Liver (tissue), 9 donors: ENCODE data around the gene KCNJ15. TPM values are rescaled to one million over a fixed set of nuclear protein-coding genes. Genes with fewer than 3 reads are reported as not detected.

Experiments
- DNase-seq: peaks from one replicate; pipeline ENCODE4 v3.0.0-alpha.2; 2017; ENCODE audit warnings: low spot score
- H3K27ac ChIP-seq, 2 donors: one replicate each; pipeline ENCODE4 v1.7.0; 2013; ENCODE audit warnings: inconsistent platforms in 2 of 2, low read length in 2 of 2, control low read depth in 1 of 2, low read depth in 1 of 2, mild to moderate bottlenecking in 1 of 2
- H3K27me3 ChIP-seq, 4 donors: one replicate each; pipeline versions ENCODE4 v1.6.1 to v1.7.0; 2013; ENCODE audit warnings: low read length in 3 of 4, inconsistent platforms in 1 of 4, mild to moderate bottlenecking in 1 of 4, moderate library complexity in 1 of 4; ENCODE audit not compliant: control insufficient read depth in 4 of 4, insufficient read depth in 4 of 4
- H3K36me3 ChIP-seq, 4 donors: one replicate each; pipeline versions ENCODE4 v1.6.1 to v1.7.0; 2013; ENCODE audit warnings: low read length in 3 of 4, mild to moderate bottlenecking in 3 of 4, low read depth in 1 of 4, moderate library complexity in 1 of 4; ENCODE audit not compliant: control insufficient read depth in 4 of 4, insufficient read depth in 3 of 4
- H3K4me1 ChIP-seq, 4 donors: one replicate each; pipeline versions ENCODE4 v1.6.1 to v1.7.0; 2013; ENCODE audit warnings: low read length in 3 of 4, mild to moderate bottlenecking in 3 of 4, moderate library complexity in 1 of 4; ENCODE audit not compliant: control insufficient read depth in 4 of 4, insufficient read depth in 4 of 4
- H3K4me3 ChIP-seq, 3 donors: one replicate each; pipeline versions ENCODE4 v1.6.1 to v1.7.0; 2013; ENCODE audit warnings: low read length in 3 of 3, control low read depth in 1 of 3, low read depth in 1 of 3, mild to moderate bottlenecking in 1 of 3
- H3K9ac ChIP-seq, 2 donors: one replicate each; pipeline ENCODE4 v1.7.0; 2013; ENCODE audit warnings: low read length in 2 of 2, mild to moderate bottlenecking in 2 of 2, moderate library complexity in 2 of 2, control low read depth in 1 of 2, low read depth in 1 of 2
- H3K9me3 ChIP-seq, 4 donors: one replicate each; pipeline versions ENCODE4 v1.6.1 to v1.7.0; 2013; ENCODE audit warnings: low read length in 3 of 4; ENCODE audit not compliant: control insufficient read depth in 4 of 4
- ATF3 ChIP-seq: IDR thresholded peaks from 2 replicates; pipeline ENCODE4 v1.6.1; 2016; ENCODE audit warnings: antibody characterized with exemption
- CTCF ChIP-seq: fragments of 150-350 bp; IDR thresholded peaks from 2 replicates; pipeline ENCODE4 v1.5.1; 2017; ENCODE audit warnings: improper control_type of control experiment, low read depth, low read length; ENCODE audit not compliant: missing input control
- EGR1 ChIP-seq, 2 donors: IDR thresholded peaks; 2 replicates each; pipeline ENCODE4 v1.6.1; 2016 to 2018; ENCODE audit warnings: antibody characterized with exemption in 2 of 2, low read depth in 2 of 2
- FOXA1 ChIP-seq: IDR thresholded peaks from 2 replicates; pipeline ENCODE4 v1.6.1; 2016; ENCODE audit warnings: antibody characterized with exemption
- FOXA2 ChIP-seq: IDR thresholded peaks from 2 replicates; pipeline ENCODE4 v1.6.1; 2016; ENCODE audit warnings: antibody characterized with exemption
- GABPA ChIP-seq, 2 donors: IDR thresholded peaks in 1 of 2; conservative IDR thresholded peaks in 1 of 2; 2 replicates each; pipeline ENCODE4 v1.6.1; 2016; ENCODE audit warnings: antibody characterized with exemption in 2 of 2, mild to moderate bottlenecking in 1 of 2, moderate library complexity in 1 of 2
- HNF4A ChIP-seq, 2 donors: conservative IDR thresholded peaks; 2 replicates each; pipeline ENCODE4 v1.6.1; 2016; ENCODE audit warnings: antibody characterized with exemption in 2 of 2, mild to moderate bottlenecking in 2 of 2
- HNF4G ChIP-seq: IDR thresholded peaks from 2 replicates; pipeline ENCODE4 v1.6.1; 2016; ENCODE audit warnings: antibody characterized with exemption
- JUND ChIP-seq, 2 donors: IDR thresholded peaks; 2 replicates each; pipeline ENCODE4 v1.6.1; 2016; ENCODE audit warnings: antibody characterized with exemption in 2 of 2
- MAX ChIP-seq: IDR thresholded peaks from 2 replicates; pipeline ENCODE4 v1.6.1; 2016; ENCODE audit warnings: antibody characterized with exemption
- NR2F2 ChIP-seq: IDR thresholded peaks from 2 replicates; pipeline ENCODE4 v1.6.1; 2016; ENCODE audit warnings: antibody characterized with exemption
- RAD21 ChIP-seq, 2 donors: IDR thresholded peaks; 2 replicates each; pipeline ENCODE4 v1.6.1; 2016; ENCODE audit warnings: antibody characterized with exemption in 2 of 2, mild to moderate bottlenecking in 2 of 2
- REST ChIP-seq: IDR thresholded peaks from 2 replicates; pipeline ENCODE4 v1.6.1; 2016; ENCODE audit warnings: antibody characterized with exemption, mild to moderate bottlenecking
- RXRA ChIP-seq, 2 donors: IDR thresholded peaks; 2 replicates each; pipeline ENCODE4 v1.6.1; 2017 to 2018; ENCODE audit warnings: antibody characterized with exemption in 2 of 2, mild to moderate bottlenecking in 1 of 2
- SP1 ChIP-seq: IDR thresholded peaks from 2 replicates; pipeline ENCODE4 v1.6.1; 2018; ENCODE audit warnings: antibody characterized with exemption, mild to moderate bottlenecking
- TAF1 ChIP-seq: conservative IDR thresholded peaks from 2 replicates; pipeline ENCODE4 v1.6.1; 2016; ENCODE audit warnings: antibody characterized with exemption, mild to moderate bottlenecking
- YY1 ChIP-seq: IDR thresholded peaks from 2 replicates; pipeline ENCODE4 v1.6.1; 2016; ENCODE audit warnings: antibody characterized with exemption, mild to moderate bottlenecking
- ZBTB33 ChIP-seq: IDR thresholded peaks from 2 replicates; pipeline ENCODE4 v1.6.1; 2016; ENCODE audit warnings: antibody characterized with exemption
- WGBS: extraction: QIAGEN DNeasy Blood & Tissue Kit; methylation state at CpG from one replicate; pipeline ENCODE4 v1.1.7; 2013; 5-methylcytosine and 5-hydroxymethylcytosine counted together
- polyA plus RNA-seq, 2 donors: library from polyadenylated mRNA; stranded (reverse) in 1 of 2; unstranded in 1 of 2; fragments of 200-250 nt in 1 of 2; fragments of >200 nt in 1 of 2; fragmentation: Nextera tagmentation in 1 of 2; extraction: Ambion mirVana in 1 of 2; gene quantifications; one replicate each; pipeline versions ENCODE4 v1.2.1 to v1.2.3, GENCODE V29; 2013 to 2015
- total RNA-seq, 2 donors: library from RNA; depleted of rRNA; stranded (reverse); fragments of >200 nt; gene quantifications; one replicate each; pipeline ENCODE4 v1.2.3, GENCODE V29; 2014
- donor health status: healthy.
- donor health status: healthy.
- donor health status: healthy.
- donor health status: healthy.
- donor health status: healthy.

Gene KCNJ15
- total and polyA plus RNA-seq, 4 donors = 0.61 to 4.8 (median 2.2) TPM

DNA sequence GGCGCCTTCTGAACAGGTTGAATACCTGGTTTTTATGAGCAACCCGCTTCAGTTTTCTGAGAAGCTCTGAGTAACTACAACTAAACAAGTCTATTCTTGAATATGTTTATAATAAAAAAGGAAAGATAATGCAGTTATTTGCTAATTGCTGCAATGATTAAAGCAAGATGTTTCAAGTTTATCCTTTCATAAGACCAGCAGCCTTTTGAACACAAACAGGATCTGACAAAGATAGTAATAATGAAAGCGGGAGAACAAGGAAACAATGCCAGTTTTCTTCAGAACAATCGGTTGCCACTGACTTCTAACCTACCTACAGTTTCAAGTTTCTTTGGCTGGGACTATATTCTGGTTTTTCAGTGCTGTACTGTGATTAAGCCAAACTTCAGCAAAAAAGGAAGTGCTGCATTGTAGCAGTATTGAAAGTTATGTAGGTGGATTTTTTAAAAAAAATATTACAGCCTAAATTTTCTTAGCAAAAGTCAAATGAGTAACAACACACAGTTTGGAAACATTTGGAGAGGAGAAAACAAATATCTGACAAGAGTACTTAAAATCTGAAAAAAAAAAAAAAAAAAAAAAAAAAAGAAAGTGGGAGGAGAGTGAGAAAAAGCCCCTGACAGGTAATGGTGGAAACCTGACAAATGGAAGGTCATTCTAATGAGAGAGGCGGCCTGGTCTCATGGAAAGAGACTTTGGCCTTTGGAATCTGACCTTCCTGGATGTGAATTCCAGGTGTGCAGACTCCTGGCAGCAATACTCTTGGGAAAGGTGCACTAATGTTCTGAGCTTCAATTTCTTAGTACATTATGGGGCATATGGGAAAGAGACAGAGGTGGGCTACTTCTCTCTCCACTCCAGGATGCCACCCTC is 11.4 kb downstream of the KCNJ15 start:
- Histone ChIP-seq H3K9ac (no peak overlapping the region), H3K36me3 (no peaks in the 10 kb centered on the region), H3K27ac (no peak overlapping the region), H3K27me3 (no peaks in the 10 kb centered on the region), H3K9me3 (no peaks in the 10 kb centered on the region), H3K4me1 (peaks cover 0 to 9% (median 6%) of the 10 kb centered on the region in 4 donors), H3K4me3 (no peak overlapping the region)
- TF ChIP-seq FOXA2 = no peak
- TF ChIP-seq REST = peak; percentile 51
- TF ChIP-seq ATF3 = peak; percentile 48
- no peak for TF ChIP-seq CTCF
- TF ChIP-seq YY1 = peak; percentile 89
- peak; percentile 59 for TF ChIP-seq ZBTB33
- peak; percentile 57 to 82 for TF ChIP-seq EGR1 (IDR thresholded peaks at IDR 0.05; ENCODE audit: low read depth in 2 of 2)
- peak; percentile 84 to 87 for TF ChIP-seq RXRA (IDR thresholded peaks at IDR 0.05)
- no peak for TF ChIP-seq TAF1
- TF ChIP-seq JUND (IDR thresholded peaks at IDR 0.05) = peak; percentile 52 to 72
- TF ChIP-seq GABPA (IDR thresholded peaks at IDR 0.05 in 1 of 2, conservative IDR thresholded peaks at IDR 0.05 in 1 of 2) = no peak
- no peak for TF ChIP-seq FOXA1
- TF ChIP-seq SP1 = peak; percentile 88
- TF ChIP-seq NR2F2 = peak; percentile 67
- TF ChIP-seq MAX = peak; percentile 38
- peak; percentile 97 for TF ChIP-seq HNF4G
- peak; percentile 99 for TF ChIP-seq HNF4A (conservative IDR thresholded peaks at IDR 0.05)
- TF ChIP-seq RAD21 (IDR thresholded peaks at IDR 0.05) = peak; percentile 31 to 56
- no peak for DNase-seq
- WGBS = 65% methylated on average over 5 of the region's 5 CpGs
